Rectal smooth muscle tissue (tissue), 1 donor: ENCODE results near the gene CSNK1D.

Experiments
- H3K27ac ChIP-seq: one replicate; pipeline ENCODE4 v1.7.0; 2013; ENCODE audit warnings: low read depth, low read length, inconsistent platforms
- H3K27me3 ChIP-seq: one replicate; pipeline ENCODE4 v1.7.0; 2013; ENCODE audit warnings: low read length; ENCODE audit not compliant: control insufficient read depth, insufficient read depth
- H3K36me3 ChIP-seq: one replicate; pipeline ENCODE4 v1.7.0; 2013; ENCODE audit warnings: low read length; ENCODE audit not compliant: control insufficient read depth, insufficient read depth
- H3K4me1 ChIP-seq: one replicate; pipeline ENCODE4 v1.7.0; 2013; ENCODE audit warnings: low read length; ENCODE audit not compliant: control insufficient read depth, insufficient read depth
- H3K4me3 ChIP-seq: one replicate; pipeline ENCODE4 v1.7.0; 2013; ENCODE audit warnings: low read length
- H3K9ac ChIP-seq: one replicate; pipeline ENCODE4 v1.7.0; 2013; ENCODE audit warnings: low read length

CSNK1D gene

GRCh38 chr17:82316651-82317393 is 43.3 kb upstream of the CSNK1D start:
- H3K27me3 ChIP-seq = peaks cover 16% of the 10 kb centered on the region
- no peaks in the 10 kb centered on the region for H3K4me1 ChIP-seq
- H3K9ac ChIP-seq = no peak overlapping the region
- peak overlapping the region; percentile 37 for H3K4me3 ChIP-seq
- no peak overlapping the region for H3K27ac ChIP-seq
- H3K36me3 ChIP-seq = no peaks in the 10 kb centered on the region

DNA sequence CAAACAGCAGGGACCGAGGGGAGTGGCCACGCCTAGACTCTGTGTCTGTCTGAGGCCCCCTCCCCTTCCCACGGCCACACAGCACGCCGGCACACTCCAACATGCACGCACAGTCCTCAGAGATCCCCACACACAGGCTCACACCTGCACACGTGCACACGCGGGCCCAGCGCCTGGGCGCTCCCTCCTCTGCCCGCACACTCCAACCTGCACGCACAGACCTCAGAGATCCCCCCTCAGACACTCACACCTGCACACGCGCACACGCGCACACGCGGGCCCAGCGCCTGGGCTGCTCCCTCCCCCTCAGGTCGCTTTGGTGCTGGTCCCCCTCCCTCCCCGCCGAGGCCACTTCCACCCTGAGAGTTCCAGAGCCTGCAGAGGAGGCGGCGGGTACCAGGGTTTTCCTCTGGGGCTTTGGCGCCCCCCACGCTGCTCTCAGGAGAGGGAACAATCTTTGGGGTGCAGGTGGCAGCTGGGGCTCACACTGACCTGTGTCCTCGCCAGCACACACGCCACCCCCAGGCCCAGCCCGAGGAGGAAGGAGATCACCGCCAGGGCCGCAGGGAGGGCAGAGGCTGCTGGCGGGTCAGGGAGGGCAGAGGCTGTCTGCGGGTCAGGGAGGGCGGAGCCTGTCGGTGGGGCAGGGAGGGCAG is 42.3 kb upstream of the CSNK1D start:
- no peak overlapping the region for H3K9ac ChIP-seq
- no peak overlapping the region for H3K27ac ChIP-seq
- H3K4me1 ChIP-seq = no peaks in the 10 kb centered on the region
- peak overlapping the region; percentile 19 for H3K4me3 ChIP-seq
- peaks cover 16% of the 10 kb centered on the region for H3K27me3 ChIP-seq
- no peaks in the 10 kb centered on the region for H3K36me3 ChIP-seq

DNA sequence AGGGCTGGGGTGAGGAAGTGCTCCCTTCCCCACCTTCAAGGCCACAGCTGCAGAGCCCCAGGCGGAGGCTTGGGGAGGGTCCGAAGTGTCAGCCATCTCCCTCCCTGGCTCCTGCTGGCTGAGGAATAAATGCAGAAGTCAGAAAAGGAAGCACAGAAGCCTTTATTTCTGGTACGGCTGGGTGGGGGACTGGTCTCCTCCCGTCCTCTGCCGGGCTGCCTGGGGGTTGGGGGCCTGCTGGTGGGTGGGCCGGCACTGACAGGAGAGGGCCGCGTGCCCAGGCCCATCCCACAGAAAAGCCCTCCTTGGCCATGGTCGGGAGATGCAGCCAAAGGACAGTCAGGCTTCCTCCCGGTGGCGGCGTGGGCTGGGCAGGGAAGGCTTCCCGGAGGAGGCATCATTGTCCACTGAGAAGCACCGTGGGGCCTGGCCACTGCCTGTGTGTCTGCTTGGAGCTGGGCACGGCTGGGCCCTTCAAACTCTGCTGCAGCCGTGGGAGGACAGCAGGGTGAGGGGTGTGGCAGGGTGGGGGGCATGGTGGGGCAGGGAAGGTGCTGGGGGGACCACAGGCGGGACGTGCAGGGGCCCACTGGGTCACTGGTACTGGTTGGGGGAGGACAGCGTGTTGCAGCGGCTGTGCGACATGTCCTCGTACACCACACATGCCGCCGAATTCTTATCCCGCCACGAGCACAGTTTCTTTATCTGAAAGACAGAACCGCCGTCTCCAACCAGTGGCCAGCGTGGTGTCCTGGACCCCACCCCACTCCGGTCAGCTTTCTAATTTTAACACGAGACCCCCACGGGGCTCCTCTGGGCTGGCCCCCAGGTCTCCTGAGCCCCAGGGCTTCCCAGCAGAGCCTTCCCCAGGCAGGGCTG is 41.5 kb upstream of the CSNK1D start:
- H3K4me1 ChIP-seq = no peaks in the 10 kb centered on the region
- peak overlapping the region; percentile 19 for H3K4me3 ChIP-seq
- H3K9ac ChIP-seq = no peak overlapping the region
- no peaks in the 10 kb centered on the region for H3K36me3 ChIP-seq
- H3K27ac ChIP-seq = no peak overlapping the region
- H3K27me3 ChIP-seq = peaks cover 18% of the 10 kb centered on the region

DNA sequence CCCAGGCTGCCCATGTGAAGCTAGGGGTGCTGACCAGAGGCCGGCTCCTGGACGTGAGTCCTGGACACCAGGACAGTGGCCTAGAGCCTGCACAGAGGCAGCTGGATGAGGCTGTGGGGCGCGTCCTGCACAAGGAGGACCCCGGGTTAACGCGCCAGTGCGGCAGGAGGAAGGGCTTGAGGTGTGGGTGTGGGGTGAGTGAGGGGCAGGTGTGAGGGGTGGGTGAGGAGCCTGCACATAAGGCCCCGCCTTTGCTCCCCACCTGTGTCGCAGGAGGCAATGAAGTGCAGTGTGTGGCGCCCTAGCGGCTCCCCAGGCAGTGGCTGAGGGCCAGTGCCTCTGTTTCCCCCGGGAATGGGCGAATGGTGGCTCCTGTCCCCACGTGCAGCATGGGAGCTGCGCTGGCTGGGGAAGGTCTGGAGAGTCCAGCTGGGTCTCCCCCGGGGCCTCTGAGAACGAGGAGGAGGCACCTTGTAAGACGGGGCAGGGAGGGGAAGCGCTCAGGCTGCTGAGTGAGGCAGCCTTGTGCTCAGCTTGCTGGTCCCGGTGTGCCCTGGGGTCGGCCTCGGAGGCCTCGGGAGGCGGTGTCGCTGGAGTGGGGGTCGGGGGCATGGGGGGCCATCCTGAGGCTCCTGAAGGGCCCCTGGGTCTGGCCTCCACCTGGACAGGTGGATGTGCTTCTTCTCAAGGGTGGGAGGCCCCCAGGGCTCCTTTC is 40.7 kb upstream of the CSNK1D start:
- Histone ChIP-seq H3K36me3 (no peaks in the 10 kb centered on the region), H3K27me3 (peaks cover 18% of the 10 kb centered on the region), H3K9ac (no peak overlapping the region), H3K4me3 (no peak overlapping the region), H3K4me1 (no peaks in the 10 kb centered on the region), H3K27ac (no peak overlapping the region)

GRCh38 chr17:82313195-82314011 is 39.9 kb upstream of the CSNK1D start:
- Histone ChIP-seq H3K4me3 (no peak overlapping the region), H3K4me1 (no peaks in the 10 kb centered on the region), H3K27me3 (peaks cover 18% of the 10 kb centered on the region), H3K27ac (no peak overlapping the region), H3K36me3 (no peaks in the 10 kb centered on the region), H3K9ac (no peak overlapping the region)

- Histone ChIP-seq H3K27ac (no peak overlapping the region), H3K4me3 (no peak overlapping the region), H3K36me3 (no peaks in the 10 kb centered on the region), H3K27me3 (peaks cover 18% of the 10 kb centered on the region), H3K9ac (no peak overlapping the region), H3K4me1 (no peaks in the 10 kb centered on the region)
These were observed 38.5 kb upstream of the CSNK1D start for GRCh38 chr17:82311971-82312370.

- Histone ChIP-seq H3K4me1 (no peaks in the 10 kb centered on the region), H3K27me3 (peaks cover 13% of the 10 kb centered on the region), H3K36me3 (no peaks in the 10 kb centered on the region), H3K4me3 (no peak overlapping the region), H3K27ac (no peak overlapping the region), H3K9ac (no peak overlapping the region)
These were observed 37.4 kb upstream of the CSNK1D start for GRCh38 chr17:82310877-82311276.

DNA sequence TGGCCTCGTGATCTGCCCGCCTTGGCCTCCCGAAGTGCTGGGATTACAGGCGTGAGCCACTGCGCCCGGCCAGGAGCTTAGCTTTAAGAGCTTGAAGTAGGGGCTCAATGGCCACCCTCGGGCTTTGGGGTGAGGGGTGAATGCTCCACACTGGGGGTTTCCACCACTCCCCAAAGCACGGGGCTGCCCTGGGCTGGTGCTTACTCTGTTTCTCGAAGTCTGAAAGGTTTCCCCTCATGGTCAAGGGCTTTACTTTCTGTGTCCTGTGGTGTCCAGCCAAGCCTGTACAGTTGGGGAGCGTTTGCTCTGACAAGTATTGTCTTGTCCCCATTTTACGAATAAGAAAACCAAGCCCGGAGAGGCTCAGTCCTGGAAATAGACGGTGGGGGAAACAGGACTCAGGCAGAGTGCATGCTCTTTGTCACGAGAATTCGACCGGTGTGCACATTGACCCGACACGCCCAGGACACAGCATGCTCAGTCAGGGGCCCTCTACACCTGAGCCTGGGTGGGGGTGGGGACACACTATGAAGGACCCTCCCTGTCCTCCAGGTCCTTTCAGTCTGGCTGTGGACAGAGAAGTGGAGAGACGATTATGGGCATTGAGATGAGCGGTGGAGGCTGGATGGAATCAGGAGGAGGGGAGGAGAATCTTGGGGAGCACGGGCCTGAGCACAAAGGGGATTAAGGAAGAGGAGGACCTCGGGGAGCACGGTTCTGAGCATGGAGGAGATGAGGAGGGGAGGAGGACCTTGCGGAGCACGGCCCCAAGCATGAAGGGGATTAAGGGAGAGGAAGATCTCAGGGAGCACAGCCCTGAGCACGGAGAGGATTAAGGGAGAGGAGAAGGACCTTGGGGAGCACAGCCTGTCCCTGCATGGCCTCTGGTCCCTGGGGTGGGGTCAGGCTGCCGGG is 36.4 kb upstream of the CSNK1D start:
- H3K27me3 ChIP-seq = peaks cover 5% of the 10 kb centered on the region
- no peak overlapping the region for H3K4me3 ChIP-seq
- H3K4me1 ChIP-seq = no peaks in the 10 kb centered on the region
- no peak overlapping the region for H3K27ac ChIP-seq
- no peak overlapping the region for H3K9ac ChIP-seq
- no peaks in the 10 kb centered on the region for H3K36me3 ChIP-seq

DNA sequence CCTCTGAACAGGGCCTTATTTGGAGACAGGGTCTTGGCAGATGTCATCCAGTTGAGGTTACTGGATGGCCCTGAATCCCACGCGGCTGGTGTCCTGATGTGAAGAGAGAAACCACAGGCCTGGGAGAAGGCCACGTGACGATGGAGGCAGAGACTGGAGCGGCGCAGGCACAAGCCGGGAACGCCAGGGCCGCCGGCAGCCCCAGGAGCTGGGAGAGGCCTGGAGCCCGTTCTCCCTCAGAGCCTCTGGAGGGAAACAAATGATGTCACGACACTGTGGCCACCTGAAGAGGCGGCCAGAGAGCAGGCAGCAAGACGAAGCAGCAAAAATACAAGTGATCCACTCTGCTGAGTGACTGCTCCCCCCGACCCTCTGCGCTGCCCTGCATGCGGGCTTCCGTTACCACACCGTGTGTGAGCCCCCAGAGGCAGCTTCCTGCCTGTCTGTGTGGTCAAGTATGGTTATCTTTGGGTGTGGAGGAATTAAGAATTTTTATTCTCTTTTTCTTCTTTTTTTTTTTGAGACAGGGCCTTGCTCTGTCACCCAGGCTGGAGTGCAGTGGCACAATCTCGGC is 32.3 kb upstream of the CSNK1D start:
- Histone ChIP-seq H3K36me3 (no peaks in the 10 kb centered on the region), H3K27ac (peak overlapping the region; percentile 51), H3K27me3 (peaks cover 2% of the 10 kb centered on the region), H3K4me3 (no peak overlapping the region), H3K9ac (no peak overlapping the region), H3K4me1 (no peaks in the 10 kb centered on the region)

DNA sequence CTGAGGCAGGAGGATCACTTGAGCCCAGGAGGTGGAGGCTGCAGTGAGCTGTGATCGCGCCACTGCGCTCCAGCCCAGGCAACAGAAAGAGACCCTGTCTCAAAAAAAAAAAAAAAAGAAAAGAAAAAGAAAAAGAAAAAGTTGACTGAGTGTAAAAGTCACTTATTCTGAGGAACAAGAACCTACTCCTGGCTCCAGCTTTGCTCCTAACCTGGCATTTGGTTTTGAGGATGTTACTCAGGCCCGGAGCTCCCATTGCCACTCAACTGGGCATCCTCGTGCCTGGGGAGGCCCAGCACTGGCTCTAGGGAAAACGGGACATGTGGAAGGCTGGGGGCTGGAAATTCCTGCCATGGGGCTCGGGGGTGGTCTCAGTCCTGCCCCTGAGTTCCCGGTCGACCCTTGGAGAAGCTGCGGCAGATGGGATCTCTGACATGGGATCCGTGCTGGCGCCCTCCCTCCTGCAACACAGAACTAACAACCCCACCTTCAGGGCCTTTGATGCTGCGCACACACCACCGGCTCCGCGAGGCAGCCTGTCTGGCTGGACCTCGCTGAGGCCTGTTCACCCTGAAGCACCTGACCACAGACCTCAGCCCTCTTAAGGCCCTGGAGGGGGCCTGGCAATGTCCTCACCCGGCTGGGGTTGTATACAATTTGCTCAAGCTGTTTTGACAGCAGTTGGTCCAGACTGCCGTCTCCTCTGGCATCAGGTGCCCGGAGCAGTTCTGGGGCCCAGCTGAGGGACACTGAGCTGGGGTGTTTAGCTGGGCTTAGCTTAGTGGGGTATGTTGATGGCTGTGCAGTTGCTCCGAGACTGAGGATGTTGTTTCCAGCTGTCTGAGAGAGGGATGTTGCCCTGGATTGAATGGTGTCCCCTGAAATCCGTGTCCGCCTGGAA is 31.6 kb upstream of the CSNK1D start:
- no peak overlapping the region for H3K9ac ChIP-seq

More for the DNA sequence above, 31.6 kb upstream of the CSNK1D start:
- no peak overlapping the region for H3K27ac ChIP-seq
- H3K36me3 ChIP-seq = no peaks in the 10 kb centered on the region
- peaks cover under 1% of the 10 kb centered on the region for H3K27me3 ChIP-seq
- no peak overlapping the region for H3K4me3 ChIP-seq
- H3K4me1 ChIP-seq = no peaks in the 10 kb centered on the region
